Stomach (tissue), 9 donors: ENCODE measurements around the gene RGS11. TPM values are rescaled to one million over a fixed set of nuclear protein-coding genes. Genes with fewer than 3 reads are reported as not detected.

Source experiments
- DNase-seq, 2 donors: peaks; one replicate each; pipeline versions ENCODE4 v3.0.0 to v3.0.0-alpha.2; 2013 to 2019
- H3K27ac ChIP-seq, 5 donors: fragments of 200-600 bp in 4 of 5; sonication (generic) in 4 of 5; one replicate each; pipeline ENCODE4 v1.5.1; 2013 to 2019; ENCODE audit warnings: mild to moderate bottlenecking in 1 of 5, moderate library complexity in 1 of 5
- H3K27me3 ChIP-seq, 3 donors: fragments of 200-600 bp; sonication (generic); one replicate each; pipeline ENCODE4 v1.5.1; 2017 to 2019; ENCODE audit warnings: mixed run types in 1 of 3
- H3K36me3 ChIP-seq, 4 donors: fragments of 200-600 bp; sonication (generic); 1 replicate in 3 of 4; 2 replicates in 1 of 4; pipeline ENCODE4 v1.5.1; 2016 to 2019
- H3K4me1 ChIP-seq, 4 donors: fragments of 200-600 bp; sonication (generic); one replicate each; pipeline ENCODE4 v1.5.1; 2016 to 2019
- H3K4me3 ChIP-seq, 4 donors: fragments of 200-600 bp; sonication (generic) in 3 of 4; one replicate each; pipeline ENCODE4 v1.5.1; 2016 to 2019; ENCODE audit warnings: mild to moderate bottlenecking in 1 of 4
- H3K9me3 ChIP-seq, 4 donors: fragments of 200-600 bp; sonication (generic); one replicate each; pipeline ENCODE4 v1.5.1; 2016 to 2019
- CTCF ChIP-seq, 7 experiments: fragments of 450-650 bp in 4 of 7; fragments of 200-600 bp in 3 of 7; sonication (generic) in 3 of 7; IDR thresholded peaks; one replicate each; pipeline ENCODE4 v1.5.1; 2016 to 2019; ENCODE audit warnings: antibody characterized with exemption in 7 of 7, control low read depth in 2 of 7, mild to moderate bottlenecking in 1 of 7
- EP300 ChIP-seq: sonication (generic); formaldehyde crosslinking; IDR thresholded peaks from one replicate; pipeline ENCODE4 v1.6.1; 2017; ENCODE audit warnings: antibody characterized with exemption
- POLR2A ChIP-seq, 4 donors: fragments of 450-650 bp; IDR thresholded peaks; one replicate each; pipeline ENCODE4 v1.6.1; 2016; ENCODE audit warnings: antibody characterized with exemption in 4 of 4, control low read depth in 2 of 4, mild to moderate bottlenecking in 1 of 4, moderate library complexity in 1 of 4
- POLR2AphosphoS5 ChIP-seq, 3 donors: sonication (generic); formaldehyde crosslinking; IDR thresholded peaks; one replicate each; pipeline ENCODE4 v1.6.1; 2016; ENCODE audit warnings: antibody characterized with exemption in 3 of 3
- WGBS, 5 donors: extraction: QIAGEN DNeasy Blood & Tissue Kit in 3 of 5; methylation state at CpG; one replicate each; pipeline versions ENCODE4 v1.1.5 to v1.1.7; 2013 to 2018; 5-methylcytosine and 5-hydroxymethylcytosine counted together
- intact Hi-C: fragments of 100-400 bp; cut with DNase I; formaldehyde crosslinking; loops from one replicate; pipeline ENCODE4 v1.15.1; 2023; ENCODE audit warnings: low total_unique reads
- polyA plus RNA-seq, 3 donors: library from polyadenylated mRNA; stranded (reverse); fragments of 200-250 nt; gene quantifications; one replicate each; pipeline ENCODE4 v1.2.3, GENCODE V29; 2013
- total RNA-seq, 5 donors: library from RNA; depleted of rRNA; stranded (reverse); fragments of >200 nt; gene quantifications; one replicate each; pipeline versions ENCODE4 v1.1.0 to v1.2.3, GENCODE V29; 2014 to 2016
- donor health status: healthy with polysubstance abuse.
- donor health status: Bipolar disorder and iron deficiency.
- donor health status: healthy.

RGS11 gene
- total and polyA plus RNA-seq, 8 donors = 2.6 to 26.3 (median 9.6) TPM

GRCh38 chr16:253833-254232 lies 21.9 kb downstream of the RGS11 start:
- H3K27ac ChIP-seq = peak overlapping the region in 1 of 5 donors; percentile 20
- peak in 1 of 2 donors; percentile 79 for DNase-seq
- H3K36me3 ChIP-seq = peaks cover 22 to 82% (median 57%) of the 10 kb centered on the region in 4 donors
- intact Hi-C loops = no loop called here
- H3K4me3 ChIP-seq = no peak overlapping the region
- H3K27me3 ChIP-seq = no peaks in the 10 kb centered on the region
- peaks cover 6 to 34% (median 25%) of the 10 kb centered on the region in 4 donors for H3K4me1 ChIP-seq
- no peak for TF ChIP-seq POLR2AphosphoS5 (IDR thresholded peaks at IDR 0.05)
- no peak for TF ChIP-seq CTCF (IDR thresholded peaks at IDR 0.05)
- no peak for TF ChIP-seq POLR2A (IDR thresholded peaks at IDR 0.05)
- TF ChIP-seq EP300 = no peak
- H3K9me3 ChIP-seq = no peaks in the 10 kb centered on the region
- 69 to 93% (median 73%) methylated on average over 3 to 6 of the region's 6 CpGs for WGBS, 5 donors

GRCh38 chr16:252366-253337 lies 23.1 kb downstream of the RGS11 start:
- Histone ChIP-seq H3K27ac (peak overlapping the region; percentile 23 to 64 (median 51)), H3K36me3 (peaks cover 22 to 86% (median 57%) of the 10 kb centered on the region in 4 donors)
- WGBS, 5 donors = 33 to 53% (median 39%) methylated on average over 30 of the region's 30 CpGs

DNA sequence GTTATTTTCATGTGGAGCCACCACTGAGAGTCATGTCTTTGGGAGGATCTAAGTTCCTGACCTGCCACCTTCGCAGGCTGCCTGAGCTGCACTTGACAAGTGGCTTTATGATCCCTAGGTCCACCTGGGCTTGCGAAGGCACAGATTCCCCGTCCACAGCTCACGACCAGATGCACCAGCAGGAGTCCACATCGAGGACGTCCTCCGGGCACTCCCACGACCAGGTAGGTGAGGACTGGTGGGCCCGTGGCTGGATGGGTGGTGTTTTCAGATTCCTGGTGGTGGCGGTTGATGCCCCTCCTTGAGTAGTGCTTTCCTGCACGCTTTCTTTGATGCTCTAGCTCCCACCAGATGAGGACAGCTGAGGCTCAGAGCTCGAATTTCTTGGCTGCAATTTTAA lies 26.3 kb downstream of the RGS11 start:
- Histone ChIP-seq H3K27ac (peak overlapping the region in 1 of 5 donors; percentile 71), H3K4me3 (no peak overlapping the region), H3K9me3 (no peaks in the 10 kb centered on the region), H3K27me3 (no peaks in the 10 kb centered on the region), H3K4me1 (peaks cover 6 to 34% (median 25%) of the 10 kb centered on the region in 4 donors), H3K36me3 (peaks cover 9 to 56% (median 31%) of the 10 kb centered on the region in 4 donors)
- TF ChIP-seq POLR2AphosphoS5 (IDR thresholded peaks at IDR 0.05) = no peak
- no peak for TF ChIP-seq POLR2A (IDR thresholded peaks at IDR 0.05)
- TF ChIP-seq CTCF (IDR thresholded peaks at IDR 0.05) = no peak
- TF ChIP-seq EP300 = no peak
- DNase-seq = no peak
- WGBS, 5 donors = 81 to 90% (median 86%) methylated on average over 11 to 12 of the region's 12 CpGs
- intact Hi-C loops = no loop called here

More at GRCh38 chr16:252366-253337, 23.1 kb downstream of the RGS11 start:
- H3K27me3 ChIP-seq = no peaks in the 10 kb centered on the region
- DNase-seq = peak in 1 of 2 donors; percentile 72
- peak overlapping the region in 3 of 4 donors; percentile 1 to 10 (median 7) for H3K4me3 ChIP-seq
- no peaks in the 10 kb centered on the region for H3K9me3 ChIP-seq
- intact Hi-C loops = no loop called here
- H3K4me1 ChIP-seq = peaks cover 6 to 34% (median 25%) of the 10 kb centered on the region in 4 donors
- TF ChIP-seq POLR2AphosphoS5 (IDR thresholded peaks at IDR 0.05) (no peak), CTCF (IDR thresholded peaks at IDR 0.05) (no peak), EP300 (no peak), POLR2A (IDR thresholded peaks at IDR 0.05) (no peak)

DNA sequence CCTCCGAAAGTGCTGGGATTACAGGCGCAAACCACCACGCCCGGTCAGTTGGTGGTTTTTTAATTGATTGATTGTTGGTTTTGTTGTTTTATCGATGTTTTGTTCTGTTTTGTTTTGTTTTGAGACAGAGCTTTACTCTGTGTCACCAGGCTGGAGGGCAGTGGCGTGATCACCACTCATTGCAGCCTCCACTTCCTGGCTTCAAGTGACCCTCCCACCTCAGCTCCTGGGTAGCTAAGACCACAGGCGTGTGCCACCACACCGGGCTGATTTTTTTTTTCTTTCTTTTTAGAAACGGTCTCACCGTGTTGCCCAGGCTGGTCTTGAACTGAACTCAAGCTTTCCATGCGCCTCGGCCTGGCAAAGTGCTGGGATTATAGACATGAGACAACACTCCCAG lies 28.7 kb downstream of the RGS11 start:
- H3K9me3 ChIP-seq = no peaks in the 10 kb centered on the region
- TF ChIP-seq POLR2AphosphoS5 (IDR thresholded peaks at IDR 0.05) = no peak
- no peak for TF ChIP-seq EP300
- TF ChIP-seq CTCF (IDR thresholded peaks at IDR 0.05) = no peak
- TF ChIP-seq POLR2A (IDR thresholded peaks at IDR 0.05) = no peak
- no peak overlapping the region for H3K27ac ChIP-seq
- H3K36me3 ChIP-seq = peaks cover 5 to 37% (median 21%) of the 10 kb centered on the region in 4 donors
- peaks cover 0 to 23% (median 13%) of the 10 kb centered on the region in 4 donors for H3K4me1 ChIP-seq
- no peaks in the 10 kb centered on the region for H3K27me3 ChIP-seq
- no peak overlapping the region for H3K4me3 ChIP-seq
- 93 to 96% (median 94%) methylated on average over 12 of the region's 12 CpGs for WGBS, 5 donors
- DNase-seq = no peak
- intact Hi-C loops = no loop called here
